GM21367 (cell line): ENCODE data around the gene TWSG1.

Source experiments
- ATAC-seq: cut with Tn5 transposase; IDR thresholded peaks from one replicate; pipeline ENCODE4 v1.9.1; 2021; ENCODE audit not compliant: unreplicated experiment

Gene TWSG1

DNA sequence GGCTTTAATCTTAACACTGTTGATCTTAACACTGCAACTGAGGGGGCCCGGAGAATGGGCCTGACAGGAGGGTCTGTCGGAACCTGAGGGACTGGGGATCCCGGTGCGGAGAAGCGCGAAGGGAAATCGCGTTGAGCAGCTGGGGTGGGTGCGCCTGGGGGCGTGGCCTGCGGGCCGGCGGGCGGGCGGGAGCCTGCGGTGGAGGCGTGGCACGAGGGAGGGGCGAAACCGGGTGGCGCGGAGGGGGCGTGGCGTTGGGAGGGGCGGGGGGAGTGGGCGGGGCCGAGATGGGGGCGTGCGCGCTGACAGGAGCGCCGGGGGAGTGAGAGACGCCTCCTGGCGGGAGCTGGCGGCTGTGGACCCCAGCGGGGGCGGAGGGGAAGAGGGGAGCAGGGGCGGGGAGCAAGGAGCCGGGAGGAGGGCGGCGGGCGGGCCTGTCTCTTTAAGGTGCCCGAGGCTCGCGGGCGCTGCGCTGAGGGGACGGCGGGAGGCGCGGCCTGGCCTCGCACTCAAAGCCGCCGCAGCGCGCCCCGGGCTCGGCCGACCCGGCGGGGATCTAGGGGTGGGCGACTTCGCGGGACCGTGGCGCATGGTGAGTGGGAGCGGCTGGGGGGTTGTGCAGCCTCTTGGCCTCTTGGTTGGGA is at the start of gene TWSG1:
Gene TWSG1, plus strand, starts transcription at position 445 of the 644 bp plus-strand sequence. CDS start 2,457 bp downstream, outside the sequence.
- peak; percentile 63 for ATAC-seq

DNA sequence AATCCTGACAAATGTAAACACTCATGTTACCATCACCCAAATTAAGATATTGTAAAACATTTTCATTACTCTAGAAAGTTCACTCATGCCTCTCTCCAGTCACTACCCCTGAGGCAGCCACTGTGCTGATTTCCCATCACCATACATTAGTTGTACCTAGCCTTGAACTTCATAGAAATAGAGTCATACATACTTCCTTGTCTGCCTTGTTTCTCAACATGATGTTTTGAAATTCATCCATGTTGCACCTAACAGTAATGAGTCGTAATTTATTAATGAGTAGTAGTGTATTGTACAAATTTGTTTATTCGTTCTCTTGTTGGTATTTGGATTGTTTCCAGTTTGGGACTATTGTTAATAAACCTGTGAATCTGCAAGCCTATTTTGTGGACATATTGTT is 49.0 kb upstream of the TWSG1 start:
- ATAC-seq, result no peak

DNA sequence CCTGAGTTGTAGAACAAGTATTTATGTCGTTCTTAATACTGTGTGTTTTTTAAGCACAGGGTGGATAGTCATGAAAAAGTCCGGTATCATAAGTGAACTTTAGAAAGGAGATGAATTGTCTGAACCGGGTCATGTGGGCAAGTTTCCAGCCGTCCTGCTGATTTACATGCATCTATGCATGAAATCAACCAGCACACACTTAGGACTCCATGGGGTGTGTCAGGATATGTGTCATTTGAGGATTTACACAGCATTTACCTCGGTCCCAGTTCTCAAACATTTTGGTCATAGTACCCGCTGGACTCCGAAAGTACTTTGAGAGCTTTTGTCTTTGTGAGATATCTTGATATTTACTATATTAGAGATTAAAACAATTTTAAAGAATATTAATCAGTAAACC is 47.5 kb upstream of the TWSG1 start:
- no peak for ATAC-seq

DNA sequence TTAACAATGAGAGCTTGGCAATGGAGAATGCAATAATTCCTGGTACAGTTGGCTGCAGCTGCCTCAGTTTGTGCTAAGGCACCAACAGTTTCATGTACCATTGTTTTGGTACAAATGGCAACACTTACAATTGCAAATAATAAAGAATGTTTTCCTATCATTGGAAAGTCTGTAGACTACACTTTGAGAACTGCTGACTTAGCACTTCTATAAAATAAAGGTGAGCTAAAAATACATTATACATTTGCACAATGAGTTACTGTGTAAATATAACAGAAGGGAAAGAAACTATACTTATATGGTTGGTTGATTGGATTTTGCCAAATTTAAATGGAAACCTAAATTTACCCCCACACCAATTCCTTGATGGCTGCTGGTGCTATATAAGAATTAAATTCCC is 44.9 kb upstream of the TWSG1 start:
- no peak for ATAC-seq

DNA sequence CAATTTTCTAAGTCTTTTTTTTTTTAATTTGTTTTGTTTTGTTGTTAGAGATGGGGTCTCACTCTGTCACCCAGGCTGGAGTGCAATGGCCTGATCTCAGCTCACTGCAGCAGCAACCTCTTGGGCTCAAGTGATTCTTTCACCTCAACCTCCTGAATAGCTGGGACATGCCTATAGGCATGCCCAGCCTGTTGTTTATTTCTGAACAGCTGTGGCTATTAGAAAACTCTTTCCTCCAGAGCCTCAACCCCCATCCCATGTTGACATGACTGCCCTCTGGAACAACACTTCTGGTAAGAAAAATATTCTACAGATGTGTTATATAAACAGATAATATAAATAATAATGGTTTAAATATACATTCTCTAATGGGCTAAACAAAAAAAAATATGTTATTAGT is 44.4 kb upstream of the TWSG1 start:
- no peak for ATAC-seq

DNA sequence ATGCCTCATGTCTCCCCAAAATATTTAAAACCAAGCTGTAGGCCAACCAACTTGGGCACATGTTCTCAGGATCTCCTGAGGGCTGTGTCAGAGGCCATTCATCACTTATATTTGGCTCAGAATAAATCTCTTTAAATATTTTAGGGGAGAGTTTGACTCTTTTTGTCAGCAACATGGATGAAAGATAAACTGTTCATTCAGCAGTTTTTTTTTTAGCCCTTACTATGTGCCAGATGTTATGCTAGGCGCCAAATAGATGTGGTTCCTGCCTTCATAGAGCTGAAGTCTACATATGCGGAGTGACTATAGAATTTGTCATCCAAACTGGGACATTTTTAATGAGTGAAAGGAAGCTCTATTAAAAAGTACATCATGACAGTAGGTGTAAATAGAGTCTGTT is 42.5 kb upstream of the TWSG1 start:
- no peak for ATAC-seq

DNA sequence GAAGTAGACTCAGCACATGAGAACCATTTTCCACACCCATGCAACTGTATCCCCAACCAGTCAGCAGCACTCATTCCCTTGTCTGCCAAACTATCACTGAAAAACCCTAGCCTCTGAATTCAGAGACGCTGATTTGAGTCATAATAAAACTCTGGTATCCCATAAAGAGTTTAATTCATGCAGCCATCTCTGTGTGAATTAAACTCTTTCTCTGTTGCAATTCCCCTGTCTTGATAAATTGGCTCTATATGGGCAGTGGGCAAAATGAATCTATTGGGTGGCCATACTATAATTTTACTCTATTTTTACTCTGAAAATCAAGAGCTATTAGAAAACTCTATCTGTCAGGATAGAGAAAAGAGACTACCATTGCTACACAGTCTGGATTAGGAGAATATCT is 40.6 kb upstream of the TWSG1 start:
- ATAC-seq, result no peak

DNA sequence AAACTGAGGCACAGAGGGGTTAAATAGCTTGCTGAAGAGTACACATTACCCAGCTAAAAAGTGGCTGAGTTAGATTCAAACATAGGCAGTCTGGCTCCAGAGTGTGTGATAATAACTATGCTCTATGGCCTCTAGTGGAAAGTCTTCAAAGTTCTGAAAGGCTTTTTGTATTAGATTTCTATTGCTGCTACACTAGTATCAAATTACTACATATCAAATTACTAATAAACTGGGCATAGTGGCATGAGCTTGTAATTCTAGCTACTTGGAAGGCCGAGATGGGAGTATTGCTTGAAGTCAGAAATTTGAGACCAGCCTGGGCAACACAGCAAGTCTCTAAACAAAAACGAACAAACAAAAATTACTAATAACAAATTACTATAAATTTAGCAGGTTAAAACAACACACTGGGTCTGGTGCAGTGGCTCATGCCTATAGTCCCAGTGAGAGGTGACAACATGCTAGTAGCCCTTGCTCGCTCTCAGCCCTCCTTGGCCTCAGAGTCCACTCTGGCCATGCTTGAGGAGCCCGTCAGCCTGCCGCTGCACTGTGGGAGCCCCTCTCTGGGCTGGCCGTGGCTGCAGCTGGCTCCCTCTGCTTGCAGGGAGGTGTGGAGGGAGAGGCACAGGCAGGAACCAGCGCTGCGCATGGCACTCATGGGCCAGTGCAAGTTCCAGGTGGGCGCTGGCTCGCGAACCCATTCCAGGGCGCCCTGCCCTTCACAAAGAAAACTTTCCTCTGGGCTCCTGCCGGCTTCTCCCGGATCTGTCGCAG is 38.2 kb upstream of the TWSG1 start:
- ATAC-seq, result no peak

DNA sequence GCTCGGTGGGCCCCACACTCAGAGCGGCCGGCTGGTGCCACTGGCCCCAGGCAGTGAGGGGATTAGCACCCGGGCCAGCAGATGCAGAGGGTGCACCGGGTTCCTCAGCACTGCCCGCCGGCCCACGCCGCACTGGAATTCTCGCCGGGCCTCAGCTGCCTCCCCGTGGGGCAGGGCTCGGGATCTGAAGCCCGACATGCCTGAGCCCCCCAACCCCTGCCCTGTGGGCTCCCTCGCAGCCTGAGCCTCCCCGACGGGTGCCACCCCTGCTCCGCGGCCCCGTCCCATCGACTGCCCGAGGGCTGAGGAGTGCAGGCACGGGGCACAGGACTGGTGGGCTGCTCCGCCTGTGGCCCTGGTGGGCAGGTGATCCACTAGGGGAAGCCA is 37.6 kb upstream of the TWSG1 start:
- no peak for ATAC-seq

DNA sequence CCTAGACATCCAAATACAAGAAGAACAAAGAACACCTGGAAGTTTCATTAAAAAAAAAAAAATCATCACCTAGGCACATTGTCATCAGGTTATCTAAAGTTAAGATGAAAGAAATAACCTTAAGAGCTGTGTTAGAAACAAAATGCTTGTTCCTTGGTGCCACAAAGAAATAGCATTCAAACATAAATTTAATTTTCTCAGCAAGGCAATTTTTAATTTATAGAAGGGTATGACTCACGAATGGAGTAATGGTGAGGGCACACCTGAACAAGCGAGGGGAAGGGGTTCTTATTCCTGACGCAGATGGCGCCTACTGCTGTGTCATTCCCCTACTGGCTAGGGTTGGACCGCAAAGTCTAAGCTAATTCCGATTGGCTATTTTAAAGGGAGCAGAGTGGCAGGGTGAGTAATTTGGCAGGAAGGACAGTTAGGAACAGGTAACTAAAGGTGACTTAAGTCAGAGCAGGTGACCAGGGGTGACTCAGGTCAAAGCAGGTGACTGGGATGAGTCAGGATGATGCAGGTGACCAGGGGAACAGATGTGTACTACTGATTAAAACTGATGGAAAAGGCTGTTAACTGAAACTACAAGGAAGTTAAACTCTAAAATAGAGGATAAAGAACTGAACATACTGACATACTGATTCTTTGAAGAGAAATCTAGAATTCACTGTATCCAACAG is 30.0 kb upstream of the TWSG1 start:
- ATAC-seq, result no peak

DNA sequence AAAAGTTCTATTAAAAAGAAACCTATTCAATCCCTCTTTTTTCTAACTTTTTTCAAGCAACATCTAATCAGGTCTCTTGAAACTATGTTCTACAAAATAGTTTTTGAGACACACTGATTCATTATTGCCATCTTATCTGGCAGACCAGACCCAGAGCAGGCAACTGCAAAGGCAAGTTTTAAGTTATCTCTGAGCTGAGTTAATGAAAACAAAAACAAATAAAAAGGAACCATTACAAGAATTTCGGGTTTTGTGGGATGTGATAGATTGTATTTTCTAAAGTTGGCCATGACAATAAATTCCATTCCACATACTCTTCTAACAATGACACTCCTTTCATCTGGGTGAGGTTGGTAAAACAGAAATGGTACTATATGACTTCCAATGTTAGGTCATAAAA is 15.2 kb upstream of the TWSG1 start:
- ATAC-seq, result no peak

DNA sequence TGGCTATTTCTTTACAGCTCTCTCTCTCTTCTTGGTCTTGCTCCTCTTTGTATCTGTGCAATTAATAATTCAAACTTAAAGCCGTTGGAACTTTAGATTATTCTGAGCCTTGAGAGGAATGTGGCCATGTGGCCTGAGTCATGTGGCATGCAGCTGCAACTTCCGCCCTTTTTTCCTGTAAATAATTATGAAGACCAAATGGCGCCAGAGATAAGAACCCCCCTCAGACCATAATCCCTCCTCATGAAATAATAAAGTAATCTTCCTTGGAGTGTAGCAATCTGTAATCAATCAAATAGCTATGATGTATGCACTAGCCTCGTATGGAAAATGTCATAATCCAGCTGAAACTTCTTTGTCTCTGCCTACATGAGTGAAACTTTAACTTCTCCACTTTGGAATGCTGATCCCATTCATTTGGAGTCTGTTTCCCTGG is 13.5 kb upstream of the TWSG1 start:
- ATAC-seq, result no peak

DNA sequence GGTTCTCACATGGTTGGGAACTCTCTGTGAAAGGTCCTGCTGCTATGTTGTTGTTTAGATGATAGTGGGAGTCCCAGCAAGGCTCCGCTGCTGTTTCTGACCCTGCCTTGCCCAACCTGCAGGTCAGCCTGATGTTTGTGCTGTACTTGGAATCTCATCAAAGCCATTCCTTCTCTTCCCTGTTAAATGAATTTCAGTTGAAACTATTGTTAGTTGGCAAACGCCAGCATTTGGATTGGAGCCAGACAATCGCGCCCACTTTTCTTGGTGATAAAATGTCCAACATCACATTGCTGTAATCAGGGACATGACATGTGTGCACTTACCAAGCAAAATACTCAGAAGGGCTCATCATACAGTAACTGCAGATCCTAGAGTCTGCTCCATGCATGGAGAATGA is 12.8 kb upstream of the TWSG1 start:
- ATAC-seq, result no peak

DNA sequence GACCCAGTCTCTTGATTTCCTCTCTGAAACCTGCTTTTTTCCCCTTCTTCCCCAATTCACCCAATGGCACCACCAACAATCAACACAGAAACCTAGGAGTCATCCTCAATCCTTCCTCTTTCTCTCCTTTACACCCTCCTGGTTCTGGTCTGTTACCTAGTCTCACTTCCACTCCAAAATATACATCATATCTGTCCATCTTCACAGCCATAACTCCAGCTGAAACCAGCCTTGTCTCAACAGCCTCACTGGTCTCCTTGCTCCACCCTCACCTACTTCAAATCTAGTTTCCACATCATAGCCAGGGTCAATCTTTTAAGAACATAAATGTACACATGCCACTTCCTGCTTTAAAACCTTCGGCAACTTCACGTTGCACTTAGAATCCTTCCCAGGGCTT is 11.8 kb upstream of the TWSG1 start:
- ATAC-seq, result no peak

DNA sequence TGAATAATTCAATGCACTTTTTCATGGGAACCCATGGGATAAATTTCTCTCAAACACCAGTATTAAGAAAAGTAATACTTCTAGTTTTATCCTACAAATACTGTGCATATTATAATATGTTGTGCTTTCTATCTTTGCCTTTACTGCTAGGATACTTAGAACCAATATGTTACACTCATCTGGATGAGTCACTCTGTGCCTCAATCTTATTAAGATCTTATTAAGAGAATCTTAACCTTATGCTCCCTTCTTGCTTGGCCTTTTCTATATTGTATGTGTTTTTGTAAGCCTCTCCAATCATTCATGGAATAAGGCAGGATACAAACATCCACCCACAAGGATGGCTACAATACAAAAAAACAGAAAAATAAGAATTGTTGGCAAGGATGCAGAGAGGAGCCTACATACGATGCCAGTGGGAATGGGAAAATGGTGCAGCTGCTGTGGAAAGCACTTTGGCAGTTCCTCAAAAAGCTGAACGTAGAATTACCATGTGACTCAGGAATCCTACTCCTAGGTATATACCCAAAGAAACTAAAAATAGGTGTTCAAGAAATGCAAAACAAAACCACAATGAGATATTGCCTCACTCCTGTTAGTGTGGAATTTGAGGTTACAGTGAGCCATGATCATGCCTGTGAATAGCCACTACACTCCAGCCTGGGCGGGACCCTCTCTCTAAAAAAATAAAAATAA is 10.7 kb upstream of the TWSG1 start:
- ATAC-seq, result no peak

DNA sequence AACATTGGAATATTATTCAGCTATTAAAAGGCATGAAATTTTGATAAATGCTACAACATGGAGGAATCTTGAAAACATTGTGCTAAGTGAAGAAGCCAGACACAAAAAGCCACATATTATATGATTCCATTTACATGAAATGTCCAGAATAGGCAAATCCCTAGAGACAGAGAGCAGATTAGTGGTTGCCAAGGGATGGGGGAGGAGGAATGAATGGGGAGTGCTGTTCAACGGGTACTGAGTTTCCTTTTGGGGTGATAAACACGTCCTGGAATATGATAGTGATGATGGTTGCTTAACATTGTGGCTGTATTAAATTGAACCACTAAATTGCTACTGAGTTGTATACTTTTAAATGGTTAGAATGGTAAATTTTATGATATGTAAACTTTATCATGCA is 8.9 kb upstream of the TWSG1 start:
- ATAC-seq, result no peak

DNA sequence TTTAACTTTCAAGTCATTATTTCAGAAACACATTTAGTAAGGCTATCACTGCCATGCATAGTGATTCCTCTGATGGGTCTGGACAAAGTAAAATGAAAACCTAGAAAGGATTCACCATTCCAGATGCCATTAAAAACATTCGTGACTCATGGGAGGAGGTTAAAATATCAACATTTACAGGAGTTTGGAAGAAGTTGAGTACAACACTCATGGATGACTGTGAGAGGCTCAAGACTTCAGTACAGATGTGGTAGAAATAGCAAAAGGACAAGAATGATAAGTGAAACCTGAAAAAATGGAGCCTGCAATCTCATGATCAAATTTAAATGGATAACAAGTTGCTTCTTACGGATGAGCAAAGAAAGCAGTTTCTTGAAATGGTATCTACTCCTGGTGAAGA is 5.8 kb upstream of the TWSG1 start:
- ATAC-seq, result no peak

DNA sequence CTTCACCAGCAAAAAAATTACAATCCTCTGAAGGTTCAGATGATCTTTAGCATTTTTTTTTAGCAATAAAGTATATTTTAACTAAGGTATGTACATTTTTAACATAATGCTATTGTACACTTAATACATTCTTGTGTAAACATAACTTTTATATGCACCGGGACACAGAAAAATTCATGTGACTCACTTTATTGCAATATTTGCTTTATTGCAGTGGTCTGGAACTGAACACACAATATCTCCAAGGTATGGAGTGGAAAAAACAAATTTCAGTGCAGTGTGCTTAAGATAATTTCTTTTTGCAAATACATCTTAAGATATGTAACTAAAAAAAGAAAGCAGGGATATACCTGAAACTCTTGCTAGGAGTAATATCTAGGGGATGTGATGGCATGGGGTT is 5.1 kb upstream of the TWSG1 start:
- ATAC-seq, result no peak

DNA sequence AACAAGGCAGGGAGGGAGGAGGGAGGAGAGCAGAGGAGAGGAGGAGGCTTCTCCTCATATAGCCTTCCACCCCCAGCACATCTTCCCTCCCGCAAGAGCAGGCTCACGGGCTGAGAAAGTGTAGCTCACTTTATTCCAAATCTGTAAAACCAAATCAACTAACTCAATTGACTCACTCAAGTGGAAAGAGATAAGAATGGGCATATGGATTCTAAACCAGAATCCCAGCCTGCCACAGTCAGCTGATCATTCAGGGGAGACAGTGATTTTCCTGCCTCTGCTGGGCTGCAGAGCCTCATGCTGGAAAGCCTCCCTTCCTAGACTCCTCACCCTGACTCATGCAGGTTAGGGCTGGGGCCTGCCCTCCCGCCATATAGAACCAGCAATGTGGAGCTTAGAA is 4.2 kb upstream of the TWSG1 start:
- no peak for ATAC-seq

DNA sequence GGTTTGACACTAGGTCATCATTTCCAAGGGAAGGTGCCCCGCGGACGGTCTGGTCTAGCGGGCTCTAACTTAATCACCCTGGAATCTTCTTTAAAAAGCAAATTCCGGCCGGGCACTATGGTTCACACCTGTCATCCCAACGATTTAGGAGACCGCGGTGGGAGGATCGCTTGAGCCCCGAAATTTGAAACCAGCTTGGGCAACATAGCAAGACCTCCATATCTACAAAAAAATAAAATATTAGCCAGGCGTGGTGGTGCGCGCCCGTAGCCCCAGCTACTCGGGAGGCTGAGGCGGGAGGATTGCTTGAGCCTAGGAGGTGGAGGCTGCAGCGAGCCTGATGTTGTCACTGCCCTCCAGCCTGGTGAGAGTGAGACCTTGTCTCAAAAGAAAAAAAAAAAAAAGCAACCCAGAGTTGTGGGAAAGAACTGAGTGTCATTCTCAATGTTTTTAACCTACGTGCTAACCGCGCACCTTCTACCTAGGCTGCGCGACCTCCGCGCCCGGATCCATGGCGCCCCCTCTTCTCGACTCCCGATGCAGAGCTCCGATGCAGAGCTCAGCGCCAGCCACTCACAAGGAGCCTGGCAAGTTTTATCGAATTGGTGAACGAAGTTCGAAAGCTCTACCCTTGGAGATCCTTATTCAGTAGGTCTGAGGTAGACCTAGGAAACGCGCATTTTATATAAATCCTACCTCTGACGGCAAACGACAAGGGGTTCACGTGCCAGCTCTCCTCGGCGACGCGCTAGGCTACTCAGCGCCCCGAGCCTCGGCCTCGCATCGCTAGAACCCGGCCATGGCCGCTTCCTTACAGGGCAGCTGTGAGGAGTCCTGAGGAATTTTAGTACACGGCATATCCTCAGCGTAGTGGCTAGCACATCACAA is 888 bp upstream of the TWSG1 start:
- ATAC-seq, result peak; percentile 29
